Measurements from ENCODE around the gene CLEC20A. TPM values are rescaled to one million over a fixed set of nuclear protein-coding genes. Genes with fewer than 3 reads are reported as not detected.
A peak's percentile ranks its signal among the peaks of the same experiment; 100 is the strongest.

Gene CLEC20A
- total RNA-seq, 1 donor from 2014 or later: not detected

DNA sequence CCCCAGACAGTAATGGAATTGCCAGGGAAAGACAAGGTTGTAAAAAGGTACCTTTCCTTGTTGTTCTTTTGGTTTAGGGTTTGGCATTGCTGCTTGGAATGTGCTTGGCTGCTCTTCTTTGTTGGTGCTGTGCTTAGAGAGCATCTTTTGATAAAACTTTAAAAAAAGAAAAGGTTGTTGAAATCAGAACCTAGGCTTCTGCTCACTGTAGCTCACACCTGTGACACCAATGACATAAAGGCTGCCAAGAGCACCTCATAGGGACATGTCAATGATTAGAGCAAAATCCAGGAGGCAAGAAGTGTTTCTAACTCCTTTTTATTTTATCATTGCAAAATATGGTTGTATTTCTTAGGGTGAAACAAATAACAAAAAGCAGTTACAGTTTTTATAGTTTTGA lies 28.9 kb downstream of the CLEC20A start:
- Mint-ChIP-seq H3K4me1 (ENCODE audit: unreplicated experiment) (peaks cover 18% of the 10 kb centered on the region), H3K27ac (ENCODE audit: unreplicated experiment) (no peak overlapping the region), H3K9me3 (ENCODE audit: unreplicated experiment) (no peaks in the 10 kb centered on the region), H3K27me3 (ENCODE audit: unreplicated experiment) (no peaks in the 10 kb centered on the region), H3K4me3 (ENCODE audit: unreplicated experiment) (no peak overlapping the region), H3K36me3 (ENCODE audit: unreplicated experiment) (peaks cover 32% of the 10 kb centered on the region)
- no peak for DNase-seq (ENCODE audit: extremely low spot score, unreplicated experiment)
- TF ChIP-seq, protein P1, sequence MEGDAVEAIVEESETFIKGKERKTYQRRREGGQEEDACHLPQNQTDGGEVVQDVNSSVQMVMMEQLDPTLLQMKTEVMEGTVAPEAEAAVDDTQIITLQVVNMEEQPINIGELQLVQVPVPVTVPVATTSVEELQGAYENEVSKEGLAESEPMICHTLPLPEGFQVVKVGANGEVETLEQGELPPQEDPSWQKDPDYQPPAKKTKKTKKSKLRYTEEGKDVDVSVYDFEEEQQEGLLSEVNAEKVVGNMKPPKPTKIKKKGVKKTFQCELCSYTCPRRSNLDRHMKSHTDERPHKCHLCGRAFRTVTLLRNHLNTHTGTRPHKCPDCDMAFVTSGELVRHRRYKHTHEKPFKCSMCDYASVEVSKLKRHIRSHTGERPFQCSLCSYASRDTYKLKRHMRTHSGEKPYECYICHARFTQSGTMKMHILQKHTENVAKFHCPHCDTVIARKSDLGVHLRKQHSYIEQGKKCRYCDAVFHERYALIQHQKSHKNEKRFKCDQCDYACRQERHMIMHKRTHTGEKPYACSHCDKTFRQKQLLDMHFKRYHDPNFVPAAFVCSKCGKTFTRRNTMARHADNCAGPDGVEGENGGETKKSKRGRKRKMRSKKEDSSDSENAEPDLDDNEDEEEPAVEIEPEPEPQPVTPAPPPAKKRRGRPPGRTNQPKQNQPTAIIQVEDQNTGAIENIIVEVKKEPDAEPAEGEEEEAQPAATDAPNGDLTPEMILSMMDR (IDR thresholded peaks at IDR 0.05): no peak

DNA sequence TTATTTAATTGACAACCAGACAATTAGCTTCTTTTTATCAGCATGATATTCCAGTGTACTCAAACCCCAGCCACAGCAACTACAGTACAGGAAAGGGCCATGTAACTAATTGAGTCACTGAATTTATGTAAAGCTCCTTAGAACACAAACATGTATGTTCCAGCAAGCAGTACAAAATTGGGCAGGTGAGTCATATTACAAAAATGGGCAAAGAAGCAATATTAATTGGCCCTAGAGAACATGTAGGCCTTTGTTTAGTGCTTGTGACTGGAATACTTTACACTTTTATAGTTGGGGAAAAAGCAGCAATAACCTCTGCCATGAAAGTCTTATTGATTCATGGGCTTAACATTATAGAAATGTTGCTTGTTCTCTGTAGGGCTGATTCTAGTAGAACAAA lies 31.8 kb downstream of the CLEC20A start:
- Mint-ChIP-seq H3K27ac (ENCODE audit: unreplicated experiment) (peak overlapping the region; percentile 23), H3K27me3 (ENCODE audit: unreplicated experiment) (no peaks in the 10 kb centered on the region), H3K4me1 (ENCODE audit: unreplicated experiment) (peaks cover 18% of the 10 kb centered on the region), H3K9me3 (ENCODE audit: unreplicated experiment) (no peaks in the 10 kb centered on the region), H3K36me3 (ENCODE audit: unreplicated experiment) (peaks cover 30% of the 10 kb centered on the region), H3K4me3 (ENCODE audit: unreplicated experiment) (no peak overlapping the region)
- TF ChIP-seq, protein P1 (IDR thresholded peaks at IDR 0.05): no peak
- no peak for DNase-seq (ENCODE audit: extremely low spot score, unreplicated experiment)

DNA sequence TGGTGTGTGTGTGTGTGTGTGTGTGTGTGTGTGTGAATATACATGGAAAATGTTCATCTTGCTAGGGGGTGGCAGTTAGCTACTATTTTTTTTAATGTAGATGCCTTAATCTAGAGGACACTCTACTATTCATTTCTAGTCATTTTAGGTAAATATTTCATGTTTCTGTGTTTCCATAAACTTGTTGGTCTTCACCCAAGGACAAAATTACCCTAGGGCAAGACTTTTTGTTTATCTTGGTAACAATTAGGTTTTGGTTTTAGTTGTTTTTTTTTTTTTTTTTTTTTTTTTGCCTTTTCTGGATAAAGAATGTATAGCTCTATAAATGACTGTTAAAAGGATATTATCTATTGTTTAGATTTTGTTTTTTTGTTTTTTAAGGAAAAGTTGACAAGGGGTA lies 32.2 kb downstream of the CLEC20A start:
- Mint-ChIP-seq H3K27ac (ENCODE audit: unreplicated experiment) (no peak overlapping the region), H3K4me3 (ENCODE audit: unreplicated experiment) (no peak overlapping the region), H3K9me3 (ENCODE audit: unreplicated experiment) (no peaks in the 10 kb centered on the region), H3K27me3 (ENCODE audit: unreplicated experiment) (no peaks in the 10 kb centered on the region), H3K4me1 (ENCODE audit: unreplicated experiment) (peaks cover 18% of the 10 kb centered on the region), H3K36me3 (ENCODE audit: unreplicated experiment) (peaks cover 30% of the 10 kb centered on the region)
- no peak for DNase-seq (ENCODE audit: extremely low spot score, unreplicated experiment)
- TF ChIP-seq, protein P1 (IDR thresholded peaks at IDR 0.05): no peak

DNA sequence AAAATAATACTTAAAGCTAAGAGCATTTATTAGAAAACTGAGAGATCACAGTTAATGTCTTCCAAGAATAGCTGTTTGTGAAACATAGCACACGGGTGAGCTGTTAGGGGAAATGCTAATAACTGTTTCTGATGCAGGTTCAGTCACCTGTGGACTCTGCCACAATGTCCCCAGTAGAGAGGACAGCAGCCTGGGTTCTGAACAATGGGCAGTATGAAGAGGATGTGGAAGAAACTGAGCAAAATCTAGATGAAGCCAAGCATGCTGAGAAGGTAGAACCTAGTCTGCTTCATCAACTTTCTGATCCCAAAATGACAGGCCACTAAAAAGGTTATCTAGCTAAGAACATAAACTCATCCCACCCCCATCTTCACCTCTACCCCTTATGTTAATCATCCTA lies 32.6 kb downstream of the CLEC20A start:
- Mint-ChIP-seq H3K4me3 (ENCODE audit: unreplicated experiment) (no peak overlapping the region), H3K27me3 (ENCODE audit: unreplicated experiment) (no peaks in the 10 kb centered on the region), H3K36me3 (ENCODE audit: unreplicated experiment) (peaks cover 30% of the 10 kb centered on the region), H3K9me3 (ENCODE audit: unreplicated experiment) (no peaks in the 10 kb centered on the region), H3K27ac (ENCODE audit: unreplicated experiment) (no peak overlapping the region), H3K4me1 (ENCODE audit: unreplicated experiment) (peaks cover 18% of the 10 kb centered on the region)
- TF ChIP-seq, protein P1 (IDR thresholded peaks at IDR 0.05): no peak
- no peak for DNase-seq (ENCODE audit: extremely low spot score, unreplicated experiment)

DNA sequence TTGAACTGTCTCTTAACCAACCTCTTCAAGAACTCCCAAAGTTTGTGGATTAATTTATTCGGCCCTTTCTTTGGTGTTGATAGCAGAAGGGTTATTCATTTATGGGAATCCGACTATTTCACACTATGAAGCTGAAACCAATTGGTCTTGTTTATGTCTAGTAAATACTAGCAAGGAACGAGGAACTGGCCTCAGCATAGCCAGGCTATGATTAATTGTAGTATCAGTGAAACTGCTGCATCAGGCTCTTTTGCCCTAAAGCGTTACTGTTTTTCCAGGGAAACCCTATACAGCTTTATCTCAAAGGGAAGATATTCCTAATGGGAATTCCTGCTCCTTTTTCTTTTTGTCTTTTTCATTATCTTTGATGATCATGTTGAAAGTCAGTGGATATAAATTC lies 35.1 kb downstream of the CLEC20A start:
- TF ChIP-seq, protein P1 (IDR thresholded peaks at IDR 0.05): no peak
- Mint-ChIP-seq H3K9me3 (ENCODE audit: unreplicated experiment) (no peaks in the 10 kb centered on the region), H3K4me3 (ENCODE audit: unreplicated experiment) (no peak overlapping the region), H3K27ac (ENCODE audit: unreplicated experiment) (no peak overlapping the region), H3K27me3 (ENCODE audit: unreplicated experiment) (no peaks in the 10 kb centered on the region), H3K36me3 (ENCODE audit: unreplicated experiment) (peaks cover 25% of the 10 kb centered on the region), H3K4me1 (ENCODE audit: unreplicated experiment) (peaks cover 18% of the 10 kb centered on the region)
- no peak for DNase-seq (ENCODE audit: extremely low spot score, unreplicated experiment)
